ENCODE results near the gene AKT1.
A peak's percentile ranks its signal among the peaks of the same experiment; 100 is the strongest.

The AKT1 gene

GRCh38 chr14:104799244-104800014 is 3.9 kb upstream of the AKT1 start:
- peaks cover 72% of the 10 kb centered on the region for H3K4me1 Mint-ChIP-seq (ENCODE audit: low read depth)
- intact Hi-C loops (cut with micrococcal nuclease) = no loop called here
- peaks cover 25% of the 10 kb centered on the region for H3K27me3 Mint-ChIP-seq
- peak overlapping the region; percentile 56 for H3K27ac Mint-ChIP-seq
- peak overlapping the region; percentile 61 for H3K4me3 Mint-ChIP-seq
- peaks cover 11% of the 10 kb centered on the region for H3K36me3 Mint-ChIP-seq (ENCODE audit: low read depth)
- no peaks in the 10 kb centered on the region for H3K9me3 Mint-ChIP-seq

GRCh38 chr14:104798300-104799243 is 3.0 kb upstream of the AKT1 start:
- H3K27ac Mint-ChIP-seq = peak overlapping the region; percentile 56
- peaks cover 73% of the 10 kb centered on the region for H3K4me1 Mint-ChIP-seq (ENCODE audit: low read depth)
- peaks cover 20% of the 10 kb centered on the region for H3K36me3 Mint-ChIP-seq (ENCODE audit: low read depth)
- no peak overlapping the region for H3K4me3 Mint-ChIP-seq
- peaks cover 25% of the 10 kb centered on the region for H3K27me3 Mint-ChIP-seq
- intact Hi-C loops (cut with micrococcal nuclease) = no loop called here
- H3K9me3 Mint-ChIP-seq = no peaks in the 10 kb centered on the region

GRCh38 chr14:104797115-104798044 is 1.8 kb upstream of the AKT1 start:
- Mint-ChIP-seq H3K36me3 (ENCODE audit: low read depth) (peaks cover 32% of the 10 kb centered on the region), H3K27me3 (peaks cover 25% of the 10 kb centered on the region), H3K9me3 (no peaks in the 10 kb centered on the region), H3K4me1 (ENCODE audit: low read depth) (peaks cover 80% of the 10 kb centered on the region), H3K4me3 (no peak overlapping the region), H3K27ac (peak overlapping the region; percentile 56)
- intact Hi-C loops (cut with micrococcal nuclease) = no loop called here

- Mint-ChIP-seq H3K4me3 (peak overlapping the region; percentile 71), H3K36me3 (ENCODE audit: low read depth) (peaks cover 37% of the 10 kb centered on the region), H3K27me3 (peaks cover 23% of the 10 kb centered on the region), H3K27ac (no peak overlapping the region), H3K9me3 (no peaks in the 10 kb centered on the region), H3K4me1 (ENCODE audit: low read depth) (peaks cover 80% of the 10 kb centered on the region)
- intact Hi-C loops (cut with micrococcal nuclease) = no loop called here
Measured at GRCh38 chr14:104796687-104797081, 1.1 kb upstream of the AKT1 start.

- Mint-ChIP-seq H3K27ac (peak overlapping the region; percentile 77), H3K27me3 (peaks cover 17% of the 10 kb centered on the region), H3K4me3 (peak overlapping the region; percentile 71), H3K4me1 (ENCODE audit: low read depth) (peaks cover 80% of the 10 kb centered on the region), H3K36me3 (ENCODE audit: low read depth) (peaks cover 37% of the 10 kb centered on the region), H3K9me3 (no peaks in the 10 kb centered on the region)
- intact Hi-C loops (cut with micrococcal nuclease) = no loop called here
Measured at GRCh38 chr14:104795781-104796686, 486 bp upstream of the AKT1 start.

- H3K9me3 Mint-ChIP-seq = no peaks in the 10 kb centered on the region
- peak overlapping the region; percentile 89 for H3K4me3 Mint-ChIP-seq
- H3K4me1 Mint-ChIP-seq (ENCODE audit: low read depth) = peaks cover 89% of the 10 kb centered on the region
- peak overlapping the region; percentile 81 for H3K27ac Mint-ChIP-seq
- peaks cover 51% of the 10 kb centered on the region for H3K36me3 Mint-ChIP-seq (ENCODE audit: low read depth)
- peaks cover 13% of the 10 kb centered on the region for H3K27me3 Mint-ChIP-seq
- intact Hi-C loops (cut with micrococcal nuclease) = no loop called here
Measured at GRCh38 chr14:104794631-104794992, 936 bp downstream of the AKT1 start.

GRCh38 chr14:104794099-104794498 is 1.4 kb downstream of the AKT1 start:
- H3K27ac Mint-ChIP-seq = peak overlapping the region; percentile 81
- intact Hi-C loops (cut with micrococcal nuclease) = no loop called here
- peaks cover 11% of the 10 kb centered on the region for H3K27me3 Mint-ChIP-seq
- H3K36me3 Mint-ChIP-seq (ENCODE audit: low read depth) = peaks cover 56% of the 10 kb centered on the region
- H3K4me3 Mint-ChIP-seq = peak overlapping the region; percentile 89
- H3K4me1 Mint-ChIP-seq (ENCODE audit: low read depth) = peaks cover 89% of the 10 kb centered on the region
- no peaks in the 10 kb centered on the region for H3K9me3 Mint-ChIP-seq

GRCh38 chr14:104793703-104793959 is 1.9 kb downstream of the AKT1 start:
- Mint-ChIP-seq H3K27me3 (peaks cover 8% of the 10 kb centered on the region), H3K27ac (peak overlapping the region; percentile 81), H3K36me3 (ENCODE audit: low read depth) (peaks cover 61% of the 10 kb centered on the region), H3K4me1 (ENCODE audit: low read depth) (peaks cover 89% of the 10 kb centered on the region), H3K9me3 (no peaks in the 10 kb centered on the region), H3K4me3 (peak overlapping the region; percentile 89)
- intact Hi-C loops (cut with micrococcal nuclease) = no loop called here

- intact Hi-C loops (cut with micrococcal nuclease) = no loop called here
- Mint-ChIP-seq H3K9me3 (no peaks in the 10 kb centered on the region), H3K4me3 (peak overlapping the region; percentile 89), H3K4me1 (ENCODE audit: low read depth) (peaks cover 89% of the 10 kb centered on the region), H3K27me3 (peaks cover 3% of the 10 kb centered on the region), H3K36me3 (ENCODE audit: low read depth) (peaks cover 66% of the 10 kb centered on the region), H3K27ac (peak overlapping the region; percentile 81)
Measured at GRCh38 chr14:104792945-104793702, 2.4 kb downstream of the AKT1 start.

GRCh38 chr14:104792101-104792884 is 3.3 kb downstream of the AKT1 start:
- H3K27ac Mint-ChIP-seq = peak overlapping the region; percentile 81
- H3K27me3 Mint-ChIP-seq = no peaks in the 10 kb centered on the region
- peaks cover 89% of the 10 kb centered on the region for H3K4me1 Mint-ChIP-seq (ENCODE audit: low read depth)
- intact Hi-C loops (cut with micrococcal nuclease) = no loop called here
- H3K36me3 Mint-ChIP-seq (ENCODE audit: low read depth) = peaks cover 67% of the 10 kb centered on the region
- no peaks in the 10 kb centered on the region for H3K9me3 Mint-ChIP-seq
- H3K4me3 Mint-ChIP-seq = no peak overlapping the region

- no peak overlapping the region for H3K4me3 Mint-ChIP-seq
- peaks cover 89% of the 10 kb centered on the region for H3K4me1 Mint-ChIP-seq (ENCODE audit: low read depth)
- intact Hi-C loops (cut with micrococcal nuclease) = no loop called here
- H3K36me3 Mint-ChIP-seq (ENCODE audit: low read depth) = peaks cover 70% of the 10 kb centered on the region
- H3K27me3 Mint-ChIP-seq = no peaks in the 10 kb centered on the region
- no peaks in the 10 kb centered on the region for H3K9me3 Mint-ChIP-seq
- peak overlapping the region; percentile 57 for H3K27ac Mint-ChIP-seq
Measured at GRCh38 chr14:104791425-104791824, 4.1 kb downstream of the AKT1 start.

Data from dendritic cell treated with granulocyte-macrophage colony-stimulating factor and Interleukin-4, amounts not matched to agents 40 ng/mL and 50 ng/mL, for 4 days (primary cell).